GM12878 (cell line): ENCODE measurements around the gene POLRMT. TPM values are rescaled to one million over a fixed set of nuclear protein-coding genes. Genes with fewer than 3 reads are reported as not detected.

Experiments used
- ATF2 ChIP-seq: IDR thresholded peaks from 2 replicates; pipeline ENCODE4 v1.6.1; 2012; ENCODE audit warnings: low read length, inconsistent platforms
- BRCA1 ChIP-seq: IDR thresholded peaks from 2 replicates; pipeline ENCODE4 v1.6.1; 2011; ENCODE audit warnings: low read depth, low read length, improper control_type of control experiment
- CBX3 ChIP-seq: fragments of 200-600 bp; sonication (generic); IDR thresholded peaks from 2 replicates; pipeline ENCODE4 v1.6.1; 2016; ENCODE audit warnings: low read depth, borderline replicate concordance
- CHD4 ChIP-seq: fragments of 200-600 bp; sonication (generic); IDR thresholded peaks from 2 replicates; pipeline ENCODE4 v1.6.1; 2016; ENCODE audit warnings: mild to moderate bottlenecking
- CREM ChIP-seq: IDR thresholded peaks from 2 replicates; pipeline ENCODE4 v1.6.1; 2014; ENCODE audit warnings: antibody characterized with exemption, low read depth
- EED ChIP-seq: sonication (generic); IDR thresholded peaks from 2 replicates; pipeline ENCODE4 v1.6.1; 2016; ENCODE audit warnings: antibody characterized with exemption, low read depth
- HCFC1 ChIP-seq: fragments of 150-350 bp; IDR thresholded peaks from 2 replicates; pipeline ENCODE4 v1.6.1; 2014; ENCODE audit warnings: low read length
- HDAC6 ChIP-seq: fragments of 200-600 bp; sonication (generic); IDR thresholded peaks from one replicate; pipeline ENCODE4 v1.8.0; 2017; ENCODE audit warnings: antibody characterized with exemption; ENCODE audit not compliant: unreplicated experiment
- IKZF2 ChIP-seq, 2 experiments: fragments of 450-650 bp; IDR thresholded peaks; 2 replicates each; pipeline ENCODE4 v1.6.1; 2017; ENCODE audit warnings: mild to moderate bottlenecking in 2 of 2, moderate library complexity in 2 of 2
- IRF3 ChIP-seq: fragments of 450-650 bp; IDR thresholded peaks from 2 replicates; pipeline ENCODE4 v1.6.1; 2014; ENCODE audit warnings: mild to moderate bottlenecking
- JUNB ChIP-seq: IDR thresholded peaks from 2 replicates; pipeline ENCODE4 v1.6.1; 2016; ENCODE audit warnings: antibody characterized with exemption, mild to moderate bottlenecking
- KAT2A ChIP-seq: conservative IDR thresholded peaks from 2 replicates; pipeline ENCODE4 v1.6.1; 2011; ENCODE audit warnings: low read depth, low read length; ENCODE audit not compliant: control insufficient read depth
- MTA2 ChIP-seq: fragments of 450-650 bp; IDR thresholded peaks from 2 replicates; pipeline ENCODE4 v1.6.1; 2016; ENCODE audit warnings: low read depth, mild to moderate bottlenecking, moderate library complexity
- NFYA ChIP-seq: IDR thresholded peaks from 2 replicates; pipeline ENCODE4 v1.6.1; 2011; ENCODE audit warnings: low read depth, mild to moderate bottlenecking, low read length, improper control_type of control experiment, borderline replicate concordance
- NR2C1 ChIP-seq: fragments of 450-650 bp; IDR thresholded peaks from 2 replicates; pipeline ENCODE4 v1.6.1; 2017; ENCODE audit warnings: antibody characterized with exemption, mild to moderate bottlenecking, moderate library complexity
- PKNOX1 ChIP-seq: fragments of 450-650 bp; IDR thresholded peaks from 2 replicates; pipeline ENCODE4 v1.6.1; 2016; ENCODE audit warnings: mild to moderate bottlenecking
- PML ChIP-seq: IDR thresholded peaks from 2 replicates; pipeline ENCODE4 v1.6.1; 2012; ENCODE audit warnings: low read length, inconsistent platforms
- RBBP5 ChIP-seq: fragments of 200-600 bp; sonication (generic); conservative IDR thresholded peaks from 2 replicates; pipeline ENCODE4 v1.6.1; 2016
- RELA ChIP-seq: fragments of 450-650 bp; IDR thresholded peaks from 2 replicates; pipeline ENCODE4 v1.8.0; 2014; ENCODE audit warnings: borderline replicate concordance; ENCODE audit not compliant: partially characterized antibody
- RFX5 ChIP-seq: IDR thresholded peaks from 2 replicates; pipeline ENCODE4 v1.6.1; 2011; ENCODE audit warnings: low read depth, low read length, improper control_type of control experiment
- SP1 ChIP-seq: IDR thresholded peaks from one replicate; pipeline ENCODE4 v1.6.1; 2011; ENCODE audit warnings: low read depth, low read length
- SPI1 ChIP-seq: IDR thresholded peaks from 2 replicates; pipeline ENCODE4 v1.6.1; 2011; ENCODE audit warnings: low read depth, mild to moderate bottlenecking, low read length, moderate library complexity, borderline replicate concordance; ENCODE audit not compliant: insufficient read depth
- ZBTB40 ChIP-seq: fragments of 450-650 bp; IDR thresholded peaks from 2 replicates; pipeline ENCODE4 v1.6.1; 2016; ENCODE audit warnings: mild to moderate bottlenecking, moderate library complexity, borderline replicate concordance
- ZNF217 ChIP-seq: fragments of 450-650 bp; IDR thresholded peaks from 2 replicates; pipeline ENCODE4 v1.6.1; 2017; ENCODE audit warnings: antibody characterized with exemption, mild to moderate bottlenecking
- ZNF622 ChIP-seq: fragments of 450-650 bp; IDR thresholded peaks from 2 replicates; pipeline ENCODE4 v1.6.1; 2017; ENCODE audit warnings: mild to moderate bottlenecking, inconsistent platforms
- polyA plus RNA-seq, 11 experiments: library from polyadenylated mRNA; depleted of rRNA in 4 of 11; unstranded in 6 of 11; stranded (reverse) in 5 of 11; fragments of >200 nt; fragmentation: Nextera tagmentation in 4 of 11; fragmentation: Illumina TruSeq in 1 of 11; extraction: Ambion mirVana in 4 of 11; extraction: Trizol in 1 of 11; gene quantifications; 1 replicate in 1 of 11; 2 replicates in 10 of 11; pipeline versions ENCODE4 v1.2.1 to v1.2.3, GENCODE V29; 2011 to 2016; ENCODE audit warnings: inconsistent platforms in 2 of 11, missing spikeins in 2 of 11, low read depth in 1 of 11
- total RNA-seq, 4 experiments: library from RNA; depleted of rRNA in 3 of 4; stranded (reverse); fragments of >200 nt in 3 of 4; fragmentation: Illumina TruSeq in 1 of 4; extraction: Trizol in 1 of 4; gene quantifications; 2 replicates each; pipeline versions ENCODE4 v1.2.1 to v1.2.3, GENCODE V29; 2013 to 2021

POLRMT gene
- total and polyA plus RNA-seq, 10 of the 15 experiments (the other 5 are each of a cell fraction or from before 2014, with no cell fraction given) = 9.9 to 57.6 (median 34.6) TPM

- TF ChIP-seq ZBTB40 = no peak
- TF ChIP-seq HCFC1 = no peak
- TF ChIP-seq NFYA = no peak
- no peak for TF ChIP-seq SPI1
- no peak for TF ChIP-seq MTA2
- peak; percentile 83 for TF ChIP-seq EED
- TF ChIP-seq NR2C1 = 0 out of 2 replicates have a peak, but pooled peaks have one; percentile 11
- no peak for TF ChIP-seq HDAC6
- no peak for TF ChIP-seq ZNF217
- peak; percentile 42; the same call in 1 of the 2 replicates for TF ChIP-seq CREM
- TF ChIP-seq RBBP5 = no peak
- TF ChIP-seq BRCA1 = no peak
- TF ChIP-seq PKNOX1 = no peak
- TF ChIP-seq IRF3 = no peak
- no peak for TF ChIP-seq CHD4
- TF ChIP-seq ATF2 = no peak
- TF ChIP-seq ZNF622 = no peak
- no peak for TF ChIP-seq RFX5
- TF ChIP-seq PML = no peak
- TF ChIP-seq JUNB = no peak
- TF ChIP-seq IKZF2 (IDR thresholded peaks at IDR 0.05) = no peak
- peak; percentile 33 for TF ChIP-seq SP1
- TF ChIP-seq CBX3 = no peak
- TF ChIP-seq RELA = peak; percentile 88
- no peak for TF ChIP-seq KAT2A
These were observed 41.2 kb upstream of the POLRMT start (continued) for GRCh38 chr19:674282-675151.
